Chondrocyte (in vitro differentiated cells): Measurements from ENCODE around the gene CAMK2B. TPM values are rescaled to one million over a fixed set of nuclear protein-coding genes. Genes with fewer than 3 reads are reported as not detected.
"Not testable (repeated sequence)": the region's sequence is repeated elsewhere in the genome, so short reads cannot be mapped to it uniquely, and the experiment has no call there.

Experiments
- DNase-seq: peaks from one replicate; pipeline ENCODE4 v3.0.0; 2021; ENCODE audit warnings: mixed read lengths, low spot score
- H3K27ac Mint-ChIP-seq: one replicate; pipeline ENCODE4 v1.8.0; 2021; ENCODE audit warnings: mild to moderate bottlenecking, moderate library complexity, mixed read lengths; ENCODE audit not compliant: unreplicated experiment
- H3K27me3 Mint-ChIP-seq: 2 replicates; pipeline ENCODE4 v1.8.0; 2021; ENCODE audit warnings: low read depth, mixed read lengths
- H3K36me3 Mint-ChIP-seq: 2 replicates; pipeline ENCODE4 v1.8.0; 2021; ENCODE audit warnings: low read depth, mixed read lengths
- H3K4me1 Mint-ChIP-seq: 2 replicates; pipeline ENCODE4 v1.8.0; 2021; ENCODE audit warnings: low read depth, mild to moderate bottlenecking, mixed read lengths
- H3K4me3 Mint-ChIP-seq: one replicate; pipeline ENCODE4 v1.8.0; 2021; ENCODE audit warnings: mild to moderate bottlenecking, moderate library complexity, mixed read lengths; ENCODE audit not compliant: unreplicated experiment
- H3K9me3 Mint-ChIP-seq: 2 replicates; pipeline ENCODE4 v1.8.0; 2021; ENCODE audit warnings: low read depth, mixed read lengths
- CTCF ChIP-seq: fragments of 200-600 bp; sonication (generic); IDR thresholded peaks from 2 replicates; pipeline ENCODE4 v1.5.0; 2021; ENCODE audit warnings: antibody characterized with exemption, mild to moderate bottlenecking, moderate library complexity
- total RNA-seq: library from RNA; stranded (reverse); gene quantifications from 3 replicates; pipeline ENCODE4 v1.2.1, GENCODE V29; 2021

CAMK2B gene
- total RNA-seq, 1 donor from 2014 or later, result 0.27 TPM

GRCh38 chr7:44173911-44174693 is 151.3 kb downstream of the CAMK2B start:
- H3K27me3 Mint-ChIP-seq, result no peaks in the 10 kb centered on the region
- peaks cover 14% of the 10 kb centered on the region for H3K4me1 Mint-ChIP-seq
- no peak for DNase-seq
- no peak overlapping the region for H3K4me3 Mint-ChIP-seq
- peaks cover 14% of the 10 kb centered on the region for H3K9me3 Mint-ChIP-seq
- no peak for TF ChIP-seq CTCF
- H3K27ac Mint-ChIP-seq, result no peak overlapping the region
- H3K36me3 Mint-ChIP-seq, result peaks cover 3% of the 10 kb centered on the region

GRCh38 chr7:44172803-44173424 is 152.5 kb downstream of the CAMK2B start:
- Mint-ChIP-seq H3K36me3 (peaks cover 3% of the 10 kb centered on the region), H3K4me1 (peaks cover 9% of the 10 kb centered on the region), H3K27me3 (no peaks in the 10 kb centered on the region), H3K27ac (no peak overlapping the region), H3K9me3 (peaks cover 14% of the 10 kb centered on the region), H3K4me3 (no peak overlapping the region)
- no peak for TF ChIP-seq CTCF
- no peak for DNase-seq

DNA sequence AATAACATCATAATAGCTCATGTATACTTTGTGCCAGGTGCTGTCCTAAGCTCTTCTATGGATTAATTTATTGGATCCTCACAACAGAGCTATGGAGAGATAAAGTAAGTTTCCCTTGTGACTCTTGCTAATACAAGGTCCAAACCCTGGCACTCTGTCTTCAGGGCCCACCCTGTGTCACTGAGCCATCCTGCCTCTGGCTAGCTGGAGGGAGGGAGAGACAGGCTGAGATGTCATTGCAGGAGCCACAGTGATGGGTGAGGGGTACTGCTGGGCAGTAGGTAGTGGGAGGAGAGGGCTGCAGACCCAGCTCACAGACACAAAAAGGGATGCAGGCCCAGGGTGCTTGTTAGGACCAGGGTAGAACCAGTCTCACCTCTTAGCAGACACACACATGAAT is 153.0 kb downstream of the CAMK2B start:
- Mint-ChIP-seq H3K27ac (no peak overlapping the region), H3K27me3 (peaks cover 3% of the 10 kb centered on the region), H3K36me3 (peaks cover 3% of the 10 kb centered on the region), H3K4me1 (peaks cover 3% of the 10 kb centered on the region), H3K9me3 (peaks cover 14% of the 10 kb centered on the region), H3K4me3 (no peak overlapping the region)
- no peak for TF ChIP-seq CTCF
- DNase-seq, result no peak

GRCh38 chr7:44171901-44172300 is 153.5 kb downstream of the CAMK2B start:
- H3K4me1 Mint-ChIP-seq, H3K4me3 Mint-ChIP-seq, H3K36me3 Mint-ChIP-seq, DNase-seq, H3K27me3 Mint-ChIP-seq, H3K27ac Mint-ChIP-seq: not testable (repeated sequence)
- H3K9me3 Mint-ChIP-seq, result peaks cover 14% of the 10 kb centered on the region

DNA sequence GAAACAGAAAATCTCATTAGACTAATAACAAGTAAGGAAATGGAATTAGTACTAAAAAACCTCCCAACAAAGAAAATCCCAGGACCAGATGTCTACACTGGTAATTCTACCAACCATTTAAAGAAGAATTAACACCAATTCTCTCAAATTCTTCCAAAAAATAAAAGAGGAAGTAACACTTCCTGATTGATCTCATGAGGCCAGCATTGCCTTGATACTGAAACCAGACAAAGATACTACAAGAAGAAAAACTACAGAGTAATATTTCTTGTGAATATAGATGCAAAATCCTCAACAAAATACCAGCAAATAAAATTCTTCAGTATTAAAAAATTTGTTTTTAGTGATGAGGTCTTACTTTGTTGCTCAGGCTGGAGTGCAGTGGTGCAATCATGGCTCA is 157.5 kb downstream of the CAMK2B start:
- Mint-ChIP-seq H3K4me3 (no peak overlapping the region), H3K27me3 (peaks cover 6% of the 10 kb centered on the region), H3K27ac (no peak overlapping the region), H3K4me1 (peaks cover 19% of the 10 kb centered on the region), H3K36me3 (peaks cover 3% of the 10 kb centered on the region), H3K9me3 (peaks cover 5% of the 10 kb centered on the region)
- no peak for DNase-seq
- no peak for TF ChIP-seq CTCF

Other genes with a start within 250 kb of the CAMK2B start
- 14.3 to 19.0 TPM (median 15.5 TPM) in 3 replicates for gene POLM, start 243.1 kb downstream of the CAMK2B start, total RNA-seq
- gene AEBP1, start 221.2 kb downstream of the CAMK2B start, total RNA-seq, result 242 to 422 TPM (median 412 TPM) in 3 replicates
- 49.2 to 64.5 TPM (median 57.3 TPM) in 3 replicates for gene POLD2, start 202.0 kb downstream of the CAMK2B start, total RNA-seq
- gene MYL7, start 184.3 kb downstream of the CAMK2B start, total RNA-seq, result not detected in 3 replicates
- gene GCK, start 136.2 kb downstream of the CAMK2B start, total RNA-seq, result 0.31 to 0.44 TPM (median 0.37 TPM) in 3 replicates
- gene YKT6, start 124.6 kb downstream of the CAMK2B start, total RNA-seq, result 126 to 133 TPM (median 131 TPM) in 3 replicates
- gene NUDCD3, start 165.1 kb upstream of the CAMK2B start, total RNA-seq, result 99.5 to 105 TPM (median 105 TPM) in 3 replicates
- gene NPC1L1, start 215.7 kb upstream of the CAMK2B start, total RNA-seq, result not detected in 3 replicates
- 48.7 to 52.7 TPM (median 49.9 TPM) in 3 replicates for gene DDX56, start 248.3 kb upstream of the CAMK2B start, total RNA-seq